Muscle layer of duodenum (tissue), 2 donors: Measurements from ENCODE around the gene PEX5L.
"Not testable (repeated sequence)": the region's sequence is repeated elsewhere in the genome, so short reads cannot be mapped to it uniquely, and the experiment has no call there.

Source experiments
- H3K27ac ChIP-seq: one replicate; pipeline ENCODE4 v1.7.0; 2013; ENCODE audit warnings: mild to moderate bottlenecking, low read length
- H3K27me3 ChIP-seq: one replicate; pipeline ENCODE4 v1.7.0; 2013; ENCODE audit warnings: low read depth, mild to moderate bottlenecking, control low read depth, low read length
- H3K36me3 ChIP-seq, 2 donors: one replicate each; pipeline ENCODE4 v1.7.0; 2013; ENCODE audit warnings: low read length in 2 of 2, control low read depth in 1 of 2, mild to moderate bottlenecking in 1 of 2; ENCODE audit not compliant: insufficient read depth in 2 of 2, control insufficient read depth in 1 of 2
- H3K4me1 ChIP-seq, 2 donors: one replicate each; pipeline ENCODE4 v1.7.0; 2013; ENCODE audit warnings: low read length in 2 of 2, mild to moderate bottlenecking in 2 of 2, control low read depth in 1 of 2, moderate library complexity in 1 of 2; ENCODE audit not compliant: insufficient read depth in 2 of 2, control insufficient read depth in 1 of 2
- H3K4me3 ChIP-seq, 2 donors: one replicate each; pipeline ENCODE4 v1.7.0; 2013; ENCODE audit warnings: low read length in 2 of 2, low read depth in 1 of 2, mild to moderate bottlenecking in 1 of 2
- H3K9me3 ChIP-seq, 2 donors: one replicate each; pipeline ENCODE4 v1.7.0; 2013; ENCODE audit warnings: low read length in 2 of 2, control low read depth in 1 of 2, mild to moderate bottlenecking in 1 of 2; ENCODE audit not compliant: control insufficient read depth in 1 of 2
- donor health status: healthy.

The PEX5L gene

DNA sequence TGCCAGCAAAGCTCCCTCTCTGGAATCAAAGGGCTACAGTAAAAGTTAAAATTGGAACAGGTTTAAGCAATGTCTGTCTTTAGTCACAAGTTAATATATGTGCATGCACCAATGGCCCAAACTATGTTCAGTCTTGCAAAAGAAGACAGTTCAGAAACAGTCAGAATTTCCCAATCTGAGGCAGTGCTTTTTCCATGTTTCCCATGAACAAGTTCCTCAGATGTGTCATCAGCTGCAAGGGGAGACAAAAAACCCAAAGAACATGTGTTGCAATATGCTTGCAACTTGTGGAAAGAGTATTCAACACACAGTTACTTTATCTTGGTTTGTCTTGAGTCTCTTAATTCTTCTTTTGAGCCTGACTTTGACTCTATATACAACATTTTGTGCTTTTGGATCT lies 235.5 kb downstream of the PEX5L start:
- Histone ChIP-seq H3K36me3 (peaks cover 0 to 4% of the 10 kb centered on the region in 2 donors), H3K4me3 (no peak overlapping the region), H3K9me3 (no peaks in the 10 kb centered on the region), H3K27me3 (no peaks in the 10 kb centered on the region), H3K4me1 (no peaks in the 10 kb centered on the region), H3K27ac (no peak overlapping the region)

DNA sequence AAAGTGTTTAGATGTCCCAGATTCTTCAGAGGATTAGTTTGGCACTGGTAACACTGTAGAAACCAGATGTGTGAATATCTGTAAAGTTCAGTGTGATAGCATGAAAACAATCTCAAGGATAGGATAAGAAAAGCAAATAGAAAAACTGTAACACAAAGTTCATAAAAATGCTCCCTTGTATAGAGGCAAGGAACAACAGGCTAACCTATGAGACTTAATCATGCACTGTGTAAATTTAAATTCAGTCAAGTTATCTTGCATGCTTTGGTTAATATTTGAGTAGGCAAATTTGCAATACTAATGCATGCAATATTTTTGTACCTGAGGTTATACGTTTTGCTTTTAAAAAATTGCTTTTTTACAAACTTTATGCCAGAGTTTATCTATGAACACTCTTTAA lies 239.5 kb downstream of the PEX5L start:
- no peaks in the 10 kb centered on the region for H3K9me3 ChIP-seq
- H3K4me3 ChIP-seq: no peak overlapping the region
- no peak overlapping the region for H3K27ac ChIP-seq
- H3K36me3 ChIP-seq: peaks cover 0 to 4% of the 10 kb centered on the region in 2 donors
- no peaks in the 10 kb centered on the region for H3K27me3 ChIP-seq
- no peaks in the 10 kb centered on the region for H3K4me1 ChIP-seq

DNA sequence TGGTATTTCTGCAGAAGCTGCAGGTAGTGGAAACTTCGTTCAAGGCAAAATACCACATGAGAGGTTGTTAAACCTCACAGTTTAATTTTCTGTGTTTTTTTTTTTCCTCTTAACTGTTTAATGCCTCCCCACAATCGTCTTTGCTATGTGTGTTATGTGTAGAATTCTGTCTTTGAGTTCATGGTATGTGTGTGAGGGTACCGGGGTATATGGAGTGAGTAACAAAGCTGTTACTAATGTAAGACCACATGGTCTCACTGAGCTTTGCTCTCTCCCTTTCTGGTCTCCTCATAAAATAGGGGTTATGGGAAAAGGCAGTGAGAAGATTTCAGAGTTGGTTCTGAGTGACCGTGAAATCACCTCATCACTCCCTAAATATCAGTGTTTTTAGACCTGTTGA lies 240.3 kb downstream of the PEX5L start:
- H3K27me3 ChIP-seq: no peaks in the 10 kb centered on the region
- H3K4me3 ChIP-seq: no peak overlapping the region
- no peaks in the 10 kb centered on the region for H3K4me1 ChIP-seq
- no peak overlapping the region for H3K27ac ChIP-seq
- no peaks in the 10 kb centered on the region for H3K9me3 ChIP-seq
- H3K36me3 ChIP-seq: peaks cover 0 to under 1% of the 10 kb centered on the region in 2 donors

DNA sequence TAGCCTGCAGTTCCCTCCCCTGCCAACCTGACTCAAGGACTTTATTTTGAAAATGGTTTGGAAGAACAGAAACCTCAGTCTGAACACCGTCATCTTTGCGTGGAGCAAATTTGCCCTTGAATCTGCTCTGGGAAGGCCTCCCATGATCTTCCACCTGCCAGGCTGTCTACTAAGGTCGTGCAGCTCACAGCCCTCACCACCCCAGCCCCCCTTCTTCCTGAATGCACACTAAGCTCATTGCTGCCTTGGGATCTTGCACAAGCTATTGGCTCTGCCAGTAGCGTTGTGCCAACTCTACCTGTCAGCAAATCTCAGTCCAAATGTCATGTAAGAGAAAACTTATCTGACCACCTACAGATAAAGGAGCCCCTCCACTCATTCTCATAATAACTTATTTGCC lies 242.4 kb downstream of the PEX5L start:
- H3K27ac ChIP-seq: no peak overlapping the region
- H3K4me1 ChIP-seq: no peaks in the 10 kb centered on the region
- no peaks in the 10 kb centered on the region for H3K9me3 ChIP-seq
- H3K4me3 ChIP-seq: no peak overlapping the region
- H3K36me3 ChIP-seq: no peaks in the 10 kb centered on the region
- no peaks in the 10 kb centered on the region for H3K27me3 ChIP-seq

DNA sequence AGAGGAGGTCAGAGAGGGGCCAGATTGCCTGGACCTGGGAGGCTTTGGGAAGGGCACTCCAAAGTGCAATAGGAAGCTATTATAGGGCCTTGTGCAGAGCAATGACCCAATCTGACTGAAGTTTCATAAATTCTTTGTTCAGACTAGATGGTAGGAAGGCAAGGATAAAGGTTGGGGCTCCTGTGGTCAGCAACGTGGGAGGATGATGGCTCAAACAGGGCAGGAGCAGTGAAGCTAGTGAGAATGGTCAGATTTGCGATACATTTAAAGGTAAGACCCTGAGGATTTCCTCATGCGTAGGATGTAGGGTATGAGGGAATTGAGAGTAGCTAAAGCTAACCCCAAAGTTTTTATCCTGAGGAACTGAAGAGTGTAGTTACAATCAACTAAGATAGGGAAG lies 244.9 kb downstream of the PEX5L start:
- H3K36me3 ChIP-seq: no peaks in the 10 kb centered on the region
- no peaks in the 10 kb centered on the region for H3K4me1 ChIP-seq
- no peaks in the 10 kb centered on the region for H3K27me3 ChIP-seq
- H3K9me3 ChIP-seq: no peaks in the 10 kb centered on the region
- H3K27ac ChIP-seq: no peak overlapping the region
- H3K4me3 ChIP-seq: no peak overlapping the region

DNA sequence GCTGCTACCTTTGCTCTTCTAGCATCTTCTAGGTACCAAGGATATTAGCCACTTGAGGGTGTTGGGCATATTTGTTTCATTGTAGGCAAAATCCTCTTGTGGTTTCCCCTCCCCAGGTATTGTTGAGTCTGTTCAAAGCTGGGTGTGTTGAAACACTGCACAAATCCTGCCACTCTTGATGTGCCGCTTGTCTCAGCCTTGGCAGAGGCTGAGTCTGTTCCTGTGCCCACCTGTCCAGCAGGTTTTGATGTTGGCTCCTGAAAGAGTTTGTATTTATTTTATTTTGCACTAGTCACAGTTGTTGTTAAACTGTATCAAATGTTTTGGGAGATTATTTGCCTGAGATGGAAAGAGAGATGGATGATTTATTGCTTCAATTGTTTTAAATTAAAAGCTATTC lies 247.7 kb downstream of the PEX5L start:
- H3K4me1 ChIP-seq: no peaks in the 10 kb centered on the region
- no peaks in the 10 kb centered on the region for H3K27me3 ChIP-seq
- H3K9me3 ChIP-seq: no peaks in the 10 kb centered on the region
- peaks cover 0 to 11% of the 10 kb centered on the region in 2 donors for H3K36me3 ChIP-seq
- H3K4me3 ChIP-seq: no peak overlapping the region
- H3K27ac ChIP-seq: no peak overlapping the region

DNA sequence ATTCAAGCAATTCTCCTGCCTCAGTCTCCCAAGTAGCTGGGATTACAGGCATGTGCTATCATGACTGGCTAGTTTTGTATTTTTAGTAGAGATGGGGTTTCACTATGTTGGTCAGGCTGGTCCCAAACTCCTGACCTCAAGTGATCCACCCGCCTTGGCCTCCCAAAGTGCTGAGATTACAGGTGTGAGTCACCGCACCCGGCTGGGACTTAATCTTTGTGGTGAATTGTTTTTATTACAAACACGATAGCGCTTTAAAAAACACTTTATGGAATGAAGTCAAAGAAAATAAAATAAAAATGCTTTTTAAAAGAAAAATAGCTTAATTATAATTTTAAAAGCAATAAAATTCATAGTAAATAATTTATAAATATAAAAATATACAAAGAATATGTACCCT lies 253.9 kb downstream of the PEX5L start:
- H3K36me3 ChIP-seq: peaks cover 4 to 36% of the 10 kb centered on the region in 2 donors
- not testable (repeated sequence) for H3K27ac ChIP-seq, H3K27me3 ChIP-seq, H3K4me3 ChIP-seq, H3K9me3 ChIP-seq, H3K4me1 ChIP-seq

DNA sequence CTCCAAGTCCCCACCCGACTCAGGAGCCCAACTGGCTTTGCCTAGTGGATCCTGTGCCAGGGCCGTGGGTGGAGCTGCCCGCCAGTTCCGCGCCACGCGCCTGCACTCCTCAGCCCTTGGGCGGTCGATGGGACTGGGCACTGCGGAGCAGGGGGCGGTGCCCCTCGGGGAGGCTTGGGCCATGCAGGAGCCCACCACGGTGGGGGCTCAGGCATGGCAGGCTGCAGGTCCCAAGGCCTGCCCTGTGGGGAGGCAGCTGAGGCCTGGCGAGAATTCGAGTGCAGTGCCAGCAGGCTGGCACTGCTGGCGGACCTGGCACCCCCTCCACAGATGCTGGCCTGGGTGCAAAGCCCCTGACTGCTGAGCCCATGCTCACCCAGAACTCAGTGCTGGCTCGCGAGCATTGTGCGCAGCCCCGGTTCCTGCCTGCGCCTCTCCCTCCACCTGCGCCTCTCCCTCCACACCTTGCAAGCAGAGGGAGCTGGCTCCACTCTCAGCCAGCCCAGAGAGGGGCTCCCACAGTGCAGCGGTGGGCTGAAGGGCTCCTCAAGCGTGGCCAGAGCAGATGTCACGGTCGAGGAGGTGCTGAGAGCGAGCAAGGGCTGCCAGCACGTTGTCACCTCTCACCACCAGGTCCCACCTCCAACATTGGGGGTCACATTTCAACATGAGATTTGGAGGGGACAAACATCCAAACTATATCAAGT lies 261.2 kb downstream of the PEX5L start:
- Histone ChIP-seq H3K27ac (no peak overlapping the region), H3K4me1 (no peaks in the 10 kb centered on the region), H3K9me3 (no peaks in the 10 kb centered on the region), H3K36me3 (peaks cover 0 to 6% of the 10 kb centered on the region in 2 donors), H3K4me3 (no peak overlapping the region), H3K27me3 (no peaks in the 10 kb centered on the region)

DNA sequence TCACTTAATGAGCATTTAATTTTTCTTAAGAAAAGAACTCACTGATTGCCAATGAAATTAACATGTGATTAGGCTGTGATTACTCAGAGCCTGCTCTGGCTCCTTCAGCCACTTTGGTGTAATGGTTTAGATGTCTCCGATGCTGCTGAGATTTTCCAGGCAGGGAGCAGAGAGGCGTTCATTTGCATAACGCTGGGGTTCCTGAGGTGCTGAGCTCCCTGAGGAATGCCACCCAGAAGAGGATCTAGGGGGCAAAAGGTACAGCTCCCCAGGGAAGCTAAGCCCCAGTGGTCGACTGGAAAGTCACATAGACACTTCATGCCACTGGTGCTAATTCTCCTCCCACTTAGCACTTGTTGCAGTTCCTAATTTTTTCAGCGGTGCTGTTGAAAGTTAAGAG lies 264.4 kb downstream of the PEX5L start:
- Histone ChIP-seq H3K27me3 (no peaks in the 10 kb centered on the region), H3K36me3 (peaks cover 0 to 10% of the 10 kb centered on the region in 2 donors), H3K4me1 (no peaks in the 10 kb centered on the region)

DNA sequence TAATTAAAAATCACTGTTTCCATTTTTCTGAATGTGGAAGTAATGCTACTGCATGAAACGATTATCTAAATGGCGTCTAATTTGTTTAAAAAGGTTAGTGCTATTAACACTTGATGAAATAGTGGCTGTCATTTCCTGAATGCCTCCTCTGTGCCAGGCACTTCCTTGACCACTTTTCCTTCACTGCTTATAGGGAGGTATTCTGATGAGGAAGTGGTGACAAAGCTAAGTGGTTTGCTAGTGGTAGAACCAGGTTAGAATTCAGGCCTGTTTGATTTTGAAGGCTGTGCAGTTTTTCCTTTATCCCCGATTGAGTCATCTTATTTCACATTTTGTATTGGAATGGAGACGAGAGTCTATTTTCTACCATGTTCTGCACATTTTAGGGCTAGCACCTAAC lies 264.9 kb downstream of the PEX5L start:
- Histone ChIP-seq H3K27ac (no peak overlapping the region), H3K4me1 (no peaks in the 10 kb centered on the region), H3K36me3 (peaks cover 0 to 12% of the 10 kb centered on the region in 2 donors), H3K4me3 (no peak overlapping the region), H3K9me3 (no peaks in the 10 kb centered on the region), H3K27me3 (no peaks in the 10 kb centered on the region)

More for the DNA sequence above, 264.4 kb downstream of the PEX5L start:
- Histone ChIP-seq H3K9me3 (no peaks in the 10 kb centered on the region), H3K4me3 (no peak overlapping the region), H3K27ac (no peak overlapping the region)

DNA sequence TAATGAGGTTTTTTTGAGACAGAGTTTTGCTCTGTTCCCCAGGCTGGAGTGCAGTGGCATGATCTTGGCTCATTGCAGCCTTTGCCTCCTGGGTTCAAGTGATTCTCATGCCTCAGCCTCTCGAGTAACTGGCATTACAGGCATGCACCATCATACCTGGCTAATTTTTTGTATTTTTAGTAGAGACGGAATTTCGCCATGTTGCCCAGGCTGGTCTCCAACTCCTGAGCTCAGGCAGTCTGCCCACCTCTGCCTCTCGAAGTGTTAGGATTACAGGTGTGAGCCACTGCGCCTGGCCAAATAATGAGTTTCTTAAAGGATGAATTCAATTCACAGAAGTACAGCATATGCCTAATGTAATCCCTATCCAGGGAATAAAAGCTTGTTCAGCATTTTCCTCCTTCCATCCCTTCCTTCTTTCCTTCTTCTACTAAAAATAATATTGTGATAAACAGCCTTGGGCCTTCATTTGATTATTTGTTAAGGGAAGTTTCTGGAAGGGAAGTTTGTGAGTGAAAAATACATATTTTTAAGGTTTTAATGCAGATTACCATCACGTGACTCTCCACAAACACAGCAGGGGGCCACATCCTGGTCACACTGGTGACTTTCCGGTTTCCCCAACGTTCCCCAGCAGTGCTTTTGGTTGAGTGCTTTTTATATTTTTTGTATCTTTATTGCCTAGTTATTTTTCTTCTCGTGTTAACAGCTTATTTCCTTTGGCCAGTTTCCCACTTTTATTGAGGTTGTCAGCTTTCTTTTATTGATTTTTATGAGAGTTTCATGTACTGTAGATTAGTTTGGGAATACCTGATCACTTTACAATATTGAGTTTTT lies 267.1 kb downstream of the PEX5L start:
- Histone ChIP-seq H3K27me3 (no peaks in the 10 kb centered on the region), H3K9me3 (no peaks in the 10 kb centered on the region), H3K4me1 (no peaks in the 10 kb centered on the region), H3K36me3 (peaks cover 0 to 20% of the 10 kb centered on the region in 2 donors), H3K27ac (no peak overlapping the region), H3K4me3 (no peak overlapping the region)
